Ascending aorta (tissue), 2 donors: ENCODE data around the gene KIF25. TPM values are rescaled to one million over a fixed set of nuclear protein-coding genes. Genes with fewer than 3 reads are reported as not detected.

Experiments
- DNase-seq, 2 donors: peaks; one replicate each; pipeline ENCODE4 v3.0.0-alpha.2; 2019; ENCODE audit warnings: low spot score in 2 of 2
- H3K27ac ChIP-seq, 2 donors: fragments of 200-600 bp; sonication (generic); one replicate each; pipeline ENCODE4 v1.5.1; 2016 to 2017; ENCODE audit warnings: mild to moderate bottlenecking in 1 of 2
- H3K27me3 ChIP-seq: fragments of 200-600 bp; sonication (generic); one replicate; pipeline ENCODE4 v1.5.1; 2017
- H3K36me3 ChIP-seq, 2 donors: fragments of 200-600 bp; sonication (generic); one replicate each; pipeline ENCODE4 v1.5.1; 2016
- H3K4me1 ChIP-seq, 2 donors: fragments of 200-600 bp; sonication (generic); one replicate each; pipeline ENCODE4 v1.5.1; 2016 to 2017; ENCODE audit warnings: mild to moderate bottlenecking in 1 of 2
- H3K4me3 ChIP-seq, 2 donors: fragments of 200-600 bp; sonication (generic); one replicate each; pipeline ENCODE4 v1.5.1; 2016 to 2017; ENCODE audit warnings: mild to moderate bottlenecking in 1 of 2
- H3K9me3 ChIP-seq, 2 donors: fragments of 200-600 bp; sonication (generic); one replicate each; pipeline ENCODE4 v1.5.1; 2016
- intact Hi-C: fragments of 100-400 bp; cut with DNase I; formaldehyde crosslinking; loops from one replicate; pipeline ENCODE4 v1.15.1; 2023
- total RNA-seq: library from RNA; depleted of rRNA; stranded (reverse); fragments of >200 nt; gene quantifications from one replicate; pipeline ENCODE4 v1.1.0, GENCODE V29; 2016
- TF ChIP-seq, protein P1 (sequence below), 3 experiments: fragments of 200-600 bp in 2 of 3; fragments of 450-650 bp in 1 of 3; sonication (generic) in 2 of 3; IDR thresholded peaks; one replicate each; pipeline ENCODE4 v1.5.1; 2016 to 2019; ENCODE audit warnings: antibody characterized with exemption in 3 of 3, mild to moderate bottlenecking in 1 of 3, moderate library complexity in 1 of 3

The KIF25 gene, protein sequence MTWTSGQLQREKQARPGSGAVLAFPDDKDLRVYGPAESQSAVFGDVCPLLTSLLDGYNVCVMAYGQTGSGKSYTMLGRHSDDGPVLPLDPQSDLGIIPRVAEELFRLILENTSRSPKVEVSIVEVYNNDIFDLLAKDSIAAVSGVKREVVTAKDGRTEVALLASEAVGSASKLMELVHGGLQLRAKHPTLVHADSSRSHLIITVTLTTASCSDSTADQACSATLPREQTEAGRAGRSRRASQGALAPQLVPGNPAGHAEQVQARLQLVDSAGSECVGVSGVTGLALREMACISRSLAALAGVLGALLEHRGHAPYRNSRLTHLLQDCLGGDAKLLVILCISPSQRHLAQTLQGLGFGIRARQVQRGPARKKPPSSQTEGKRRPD
- total RNA-seq = not detected

DNA sequence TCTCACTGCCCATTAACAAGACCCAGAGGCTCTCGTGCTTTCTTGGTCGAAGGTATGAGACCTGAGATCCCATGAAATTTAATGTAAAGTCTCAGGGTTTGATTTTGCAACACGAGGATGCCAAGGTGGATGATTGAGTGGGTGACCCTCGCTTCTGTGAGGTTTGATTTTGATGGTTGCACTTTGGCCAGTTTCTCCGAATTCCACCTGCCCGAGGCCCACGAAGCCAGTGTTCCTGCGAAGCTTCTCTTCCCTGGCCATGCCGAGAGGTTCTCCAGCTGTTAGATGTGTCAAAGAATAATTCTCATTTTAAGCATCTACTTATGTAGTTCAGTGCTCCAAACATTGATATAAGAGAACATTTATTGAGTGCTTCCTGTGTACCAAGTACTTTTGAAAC is at the start of gene KIF25:
KIF25 (plus strand) TSS at position 30 of the 400 bp plus-strand sequence. CDS start 31,915 bp downstream, outside the sequence.
- no peaks in the 10 kb centered on the region for H3K9me3 ChIP-seq
- H3K4me1 ChIP-seq = no peaks in the 10 kb centered on the region
- H3K36me3 ChIP-seq = no peaks in the 10 kb centered on the region
- no peaks in the 10 kb centered on the region for H3K27me3 ChIP-seq
- no peak for DNase-seq
- no peak within 1 kb of the TSS for H3K4me3 ChIP-seq
- TF ChIP-seq, protein P1, sequence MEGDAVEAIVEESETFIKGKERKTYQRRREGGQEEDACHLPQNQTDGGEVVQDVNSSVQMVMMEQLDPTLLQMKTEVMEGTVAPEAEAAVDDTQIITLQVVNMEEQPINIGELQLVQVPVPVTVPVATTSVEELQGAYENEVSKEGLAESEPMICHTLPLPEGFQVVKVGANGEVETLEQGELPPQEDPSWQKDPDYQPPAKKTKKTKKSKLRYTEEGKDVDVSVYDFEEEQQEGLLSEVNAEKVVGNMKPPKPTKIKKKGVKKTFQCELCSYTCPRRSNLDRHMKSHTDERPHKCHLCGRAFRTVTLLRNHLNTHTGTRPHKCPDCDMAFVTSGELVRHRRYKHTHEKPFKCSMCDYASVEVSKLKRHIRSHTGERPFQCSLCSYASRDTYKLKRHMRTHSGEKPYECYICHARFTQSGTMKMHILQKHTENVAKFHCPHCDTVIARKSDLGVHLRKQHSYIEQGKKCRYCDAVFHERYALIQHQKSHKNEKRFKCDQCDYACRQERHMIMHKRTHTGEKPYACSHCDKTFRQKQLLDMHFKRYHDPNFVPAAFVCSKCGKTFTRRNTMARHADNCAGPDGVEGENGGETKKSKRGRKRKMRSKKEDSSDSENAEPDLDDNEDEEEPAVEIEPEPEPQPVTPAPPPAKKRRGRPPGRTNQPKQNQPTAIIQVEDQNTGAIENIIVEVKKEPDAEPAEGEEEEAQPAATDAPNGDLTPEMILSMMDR (IDR thresholded peaks at IDR 0.05) = no peak
- no peak within 1 kb of the TSS for H3K27ac ChIP-seq
- intact Hi-C loops = no loop called here

DNA sequence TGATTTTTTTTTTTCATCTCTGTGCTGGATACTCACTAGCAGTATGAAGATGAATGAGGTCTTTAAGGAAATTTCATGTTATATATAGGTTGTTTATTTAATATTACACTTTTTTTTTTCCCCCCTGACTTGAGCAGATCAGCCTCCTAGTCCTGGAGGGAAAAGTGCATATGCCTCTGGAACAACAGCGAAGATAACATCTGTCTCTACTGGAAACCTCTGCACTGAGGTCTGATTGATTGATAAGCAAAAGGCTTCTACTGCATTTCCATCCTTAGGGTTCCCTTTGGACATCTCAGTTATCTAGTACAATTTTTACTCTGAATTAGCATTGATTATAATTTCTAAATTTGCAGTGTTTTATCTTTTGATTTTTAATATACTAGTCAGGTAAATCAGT is 49.8 kb upstream of the KIF25 start:
- no peak overlapping the region for H3K4me3 ChIP-seq
- TF ChIP-seq, protein P1 (IDR thresholded peaks at IDR 0.05) = no peak
- DNase-seq = no peak
- no peaks in the 10 kb centered on the region for H3K9me3 ChIP-seq
- H3K27ac ChIP-seq = no peak overlapping the region
- no peaks in the 10 kb centered on the region for H3K27me3 ChIP-seq
- H3K36me3 ChIP-seq = peaks cover 41 to 77% of the 10 kb centered on the region in 2 donors
- intact Hi-C loops = no loop called here
- no peaks in the 10 kb centered on the region for H3K4me1 ChIP-seq

DNA sequence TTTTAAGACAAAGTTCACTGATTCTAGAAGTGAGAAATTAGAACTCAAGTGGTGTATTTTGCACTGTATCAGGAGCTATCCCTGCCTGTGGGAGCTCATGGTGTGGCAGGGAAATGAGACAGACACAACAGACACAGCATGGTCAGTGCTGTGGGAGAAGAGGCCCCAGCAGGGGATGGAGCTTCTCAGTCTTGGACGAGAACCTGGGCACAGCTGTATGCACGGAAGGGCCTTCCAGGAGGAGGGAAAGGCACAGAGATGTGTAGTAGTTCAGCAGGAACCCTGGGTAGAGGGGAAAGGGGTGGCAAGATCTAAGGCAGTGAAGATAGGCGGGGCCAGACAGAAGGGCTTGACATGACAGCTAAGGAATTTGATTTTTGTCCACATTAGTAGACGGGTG is 48.8 kb upstream of the KIF25 start:
- H3K36me3 ChIP-seq = peaks cover 40 to 73% of the 10 kb centered on the region in 2 donors
- TF ChIP-seq, protein P1 (IDR thresholded peaks at IDR 0.05) = no peak
- no peak for DNase-seq
- H3K9me3 ChIP-seq = no peaks in the 10 kb centered on the region
- no peak overlapping the region for H3K27ac ChIP-seq
- intact Hi-C loops = no loop called here
- no peaks in the 10 kb centered on the region for H3K4me1 ChIP-seq
- H3K4me3 ChIP-seq = no peak overlapping the region
- no peaks in the 10 kb centered on the region for H3K27me3 ChIP-seq

DNA sequence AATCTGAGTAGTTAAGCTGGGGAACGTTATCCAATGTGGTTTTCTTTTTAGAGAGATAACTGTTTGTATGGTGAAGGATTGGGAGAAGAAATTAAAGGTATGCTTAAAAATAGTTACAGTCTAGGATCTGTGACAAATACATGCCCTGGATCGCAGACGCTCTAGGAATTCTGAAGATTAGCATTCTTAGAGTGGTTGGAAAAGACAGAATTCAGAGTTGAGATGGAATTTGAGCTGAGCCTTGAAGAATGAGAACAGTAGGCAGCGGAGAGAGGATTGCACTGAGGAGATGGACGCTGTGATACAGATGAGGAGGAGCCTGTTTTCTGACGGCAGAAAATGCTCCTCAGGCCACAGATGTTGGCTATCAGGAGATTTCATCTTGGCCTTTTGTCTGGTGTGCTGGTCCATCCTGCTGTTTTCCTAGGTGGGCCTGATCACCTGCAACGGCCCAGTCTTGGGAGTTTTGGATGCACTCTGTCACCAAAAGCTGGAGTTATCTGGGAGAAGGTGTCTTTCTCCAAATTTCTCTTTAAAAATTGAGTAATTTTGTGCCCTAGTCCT is 48.3 kb upstream of the KIF25 start:
- Histone ChIP-seq H3K9me3 (no peaks in the 10 kb centered on the region), H3K4me3 (no peak overlapping the region), H3K27me3 (no peaks in the 10 kb centered on the region), H3K36me3 (peaks cover 35 to 68% of the 10 kb centered on the region in 2 donors), H3K27ac (no peak overlapping the region), H3K4me1 (no peaks in the 10 kb centered on the region)
- intact Hi-C loops = no loop called here
- DNase-seq = no peak
- TF ChIP-seq, protein P1 (IDR thresholded peaks at IDR 0.05) = no peak

DNA sequence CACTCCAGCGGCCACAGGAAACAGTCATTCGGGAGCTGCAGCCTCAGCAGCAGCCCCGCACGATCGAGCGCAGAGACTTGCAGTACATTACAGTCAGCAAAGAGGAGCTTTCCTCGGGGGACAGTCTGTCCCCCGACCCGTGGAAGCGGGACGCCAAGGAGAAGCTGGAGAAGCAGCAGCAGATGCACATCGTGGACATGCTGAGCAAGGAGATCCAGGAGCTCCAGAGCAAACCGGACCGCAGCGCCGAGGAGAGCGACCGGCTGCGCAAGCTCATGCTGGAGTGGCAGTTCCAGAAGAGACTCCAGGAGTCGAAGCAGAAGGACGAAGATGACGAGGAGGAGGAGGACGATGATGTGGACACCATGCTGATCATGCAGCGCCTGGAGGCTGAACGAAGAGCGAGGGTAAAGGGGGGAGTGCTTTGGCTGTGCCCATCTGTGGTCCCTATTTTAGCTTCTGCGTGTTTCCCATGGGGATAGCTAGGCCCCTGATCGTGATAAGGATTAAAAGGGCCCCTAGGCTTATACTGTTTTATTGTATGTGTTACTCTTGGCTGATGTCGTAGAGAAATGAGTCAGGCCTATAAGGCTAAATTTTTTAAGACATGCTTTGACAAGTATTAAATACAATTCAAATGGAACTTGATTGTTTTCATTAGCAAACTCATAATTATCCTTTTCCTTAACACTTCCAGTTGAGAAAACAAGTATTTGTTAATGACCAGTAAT is 45.5 kb upstream of the KIF25 start:
- Histone ChIP-seq H3K9me3 (no peaks in the 10 kb centered on the region), H3K4me3 (no peak overlapping the region), H3K27ac (no peak overlapping the region), H3K36me3 (peaks cover 23 to 58% of the 10 kb centered on the region in 2 donors), H3K4me1 (no peaks in the 10 kb centered on the region), H3K27me3 (no peaks in the 10 kb centered on the region)
- no peak for DNase-seq
- TF ChIP-seq, protein P1 (IDR thresholded peaks at IDR 0.05) = no peak
- intact Hi-C loops = no loop called here
